HG03060 (cell line): ENCODE results near the gene HOXB2.

Source experiments
- ATAC-seq: cut with Tn5 transposase; IDR thresholded peaks from one replicate; pipeline ENCODE4 v1.9.1; 2021; ENCODE audit warnings: low read depth, moderate number of reproducible peaks; ENCODE audit not compliant: unreplicated experiment

HOXB2 gene

DNA sequence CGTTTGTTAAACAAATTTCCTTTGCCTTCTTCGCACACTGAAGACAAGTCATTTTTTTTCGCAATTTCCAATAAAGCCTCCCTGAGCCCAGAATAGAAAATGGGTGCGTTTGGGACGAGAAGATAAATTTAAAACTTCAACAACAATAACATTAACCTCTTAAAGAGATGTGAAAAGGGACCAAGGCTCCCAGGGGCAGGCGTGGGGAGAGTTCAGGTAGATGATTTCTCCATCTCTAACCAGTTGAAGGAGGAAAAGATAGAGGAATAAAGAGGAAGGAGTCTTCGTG is 34.5 kb upstream of the HOXB2 start:
- no peak for ATAC-seq

DNA sequence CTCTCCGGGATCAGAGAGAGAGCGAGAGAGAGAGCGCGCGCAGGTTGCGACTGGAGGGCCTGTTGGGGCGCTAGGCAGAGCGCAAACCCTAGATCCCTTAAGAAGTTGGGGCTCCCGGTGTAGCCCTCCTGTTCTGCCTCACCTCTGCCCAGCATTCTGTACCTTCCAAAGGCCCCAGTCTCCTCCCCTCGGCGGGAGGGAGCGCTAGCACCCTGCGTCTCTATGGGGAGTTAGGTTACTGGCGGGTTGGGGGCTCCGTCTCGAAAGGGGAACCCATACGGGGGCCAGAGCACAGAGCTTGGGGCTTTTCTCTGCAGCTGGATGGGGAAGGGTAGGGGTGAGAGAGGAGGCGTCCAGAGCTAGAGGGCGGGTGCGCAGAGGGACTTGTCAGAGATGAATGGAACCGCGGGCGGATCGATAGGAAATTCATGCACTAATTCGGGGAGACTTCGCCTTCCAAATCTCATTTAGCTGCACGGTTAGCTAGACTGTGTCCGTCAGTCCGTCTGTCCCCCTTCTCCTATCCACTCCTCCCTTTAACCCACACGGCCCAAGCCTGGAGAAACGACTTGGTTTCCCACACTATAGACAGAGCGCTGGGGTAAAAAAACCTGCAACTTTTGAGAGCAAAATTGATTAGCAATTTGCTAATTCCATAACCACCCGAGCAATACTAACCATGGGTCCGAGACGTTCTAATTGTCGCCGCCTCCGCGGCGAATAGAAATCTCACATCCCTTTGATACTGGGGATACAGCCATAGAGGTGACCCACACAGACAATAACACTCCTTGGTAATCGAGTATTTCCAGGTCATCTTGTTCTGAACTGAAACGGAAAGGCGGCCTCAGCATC is 33.9 kb upstream of the HOXB2 start:
- ATAC-seq: no peak

DNA sequence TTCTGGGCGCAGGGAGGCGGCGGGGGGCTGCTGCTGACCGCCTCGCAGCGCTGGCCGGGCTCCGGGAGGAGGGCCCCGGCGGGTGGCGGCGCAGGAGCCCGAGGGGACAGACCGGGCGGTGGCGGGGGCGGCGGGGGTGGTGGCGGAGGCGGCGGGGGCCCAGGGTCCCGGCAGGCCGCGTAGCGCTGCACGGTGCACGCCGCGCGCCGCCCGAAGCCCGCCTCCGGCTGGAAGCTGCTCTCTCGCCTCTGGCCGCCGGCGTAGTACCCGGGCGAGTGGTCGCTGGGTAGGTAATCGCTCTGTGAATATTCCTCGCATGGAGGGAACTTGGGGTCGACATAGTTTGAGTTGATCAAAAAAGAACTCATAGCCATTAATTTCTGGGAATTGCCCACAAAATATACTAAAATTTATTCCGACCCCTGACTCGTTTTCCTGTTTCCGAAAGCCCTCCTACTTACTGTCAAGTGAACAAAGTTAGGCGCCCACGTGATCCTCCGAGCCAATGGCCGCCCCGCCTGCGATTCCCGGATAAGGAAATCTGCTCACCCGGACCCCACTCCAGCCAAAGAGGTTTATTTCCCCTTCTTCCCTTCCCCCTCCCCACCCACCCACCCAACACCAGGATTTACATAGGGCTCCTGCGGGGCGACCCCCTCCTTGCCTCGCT is 33.2 kb upstream of the HOXB2 start, which contains the start of gene HOXB4:
Gene HOXB4 (minus strand): TSS at position 405 of the 670 bp plus-strand sequence. CDS start 31 bp downstream, at position 374.
- ATAC-seq: no peak

DNA sequence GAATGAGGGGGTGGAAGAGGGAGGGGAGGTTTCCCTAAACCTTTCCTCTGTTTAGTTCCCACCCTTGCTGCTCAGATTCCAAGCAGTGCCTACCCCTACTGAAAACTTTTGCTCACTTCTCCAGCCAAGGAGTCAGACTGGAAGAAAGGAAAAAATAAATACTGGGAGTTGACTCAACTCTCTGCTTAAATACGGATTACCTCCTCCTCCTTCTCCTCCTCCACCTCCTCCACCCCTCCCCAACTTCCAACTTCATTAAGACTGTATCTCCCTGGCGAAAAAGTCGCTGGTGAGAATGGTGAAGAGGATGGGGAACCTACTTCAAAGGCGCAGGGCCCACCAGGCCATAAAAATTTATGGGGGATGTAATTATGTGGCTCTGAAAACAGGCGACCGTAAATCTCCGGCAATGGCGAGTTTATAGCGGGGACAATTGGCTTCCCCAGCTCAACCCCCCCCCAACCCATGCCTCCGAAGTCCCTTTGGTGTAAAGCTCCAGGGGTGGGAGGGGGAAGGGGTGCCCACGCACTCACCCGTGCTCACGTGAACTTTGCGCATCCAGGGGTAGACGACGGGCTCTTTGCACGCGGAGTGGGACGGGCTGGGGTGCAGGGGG is 32.5 kb upstream of the HOXB2 start:
- ATAC-seq: no peak

DNA sequence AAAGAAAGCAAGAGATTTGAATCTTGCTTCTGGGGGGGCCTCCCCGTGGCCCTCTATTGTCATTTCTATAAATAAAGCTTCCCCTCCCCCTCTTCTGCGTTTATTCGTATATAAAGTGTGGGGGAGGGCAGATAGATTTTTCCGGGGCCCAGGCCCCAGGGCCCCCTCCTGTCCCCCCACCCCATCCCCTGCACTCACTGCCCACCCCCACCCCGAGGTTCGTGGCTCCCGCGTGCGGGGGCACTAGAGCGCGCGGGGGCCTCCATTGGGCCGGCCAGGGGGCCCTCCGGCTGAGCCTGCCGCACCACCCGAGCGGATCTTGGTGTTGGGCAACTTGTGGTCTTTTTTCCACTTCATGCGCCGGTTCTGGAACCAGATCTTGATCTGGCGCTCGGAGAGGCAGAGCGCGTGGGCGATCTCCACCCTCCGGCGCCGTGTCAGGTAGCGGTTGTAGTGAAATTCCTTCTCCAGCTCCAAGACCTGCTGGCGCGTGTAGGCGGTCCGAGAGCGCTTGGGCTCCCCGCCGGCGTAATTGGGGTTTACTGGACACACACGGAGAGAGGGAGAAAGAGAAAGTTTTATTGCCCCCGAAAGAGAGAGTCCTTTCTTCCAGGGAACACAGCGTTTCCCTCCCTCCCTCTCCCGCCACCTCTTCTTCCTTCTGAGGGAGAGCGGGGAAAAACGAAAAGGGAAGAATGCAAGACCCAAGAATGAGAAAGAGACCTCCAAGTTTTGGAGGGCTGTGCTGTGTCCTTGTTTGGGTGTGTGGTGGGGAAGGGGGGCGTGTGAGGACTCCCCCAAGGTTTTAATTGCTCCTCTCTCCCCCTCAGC is 31.8 kb upstream of the HOXB2 start:
- ATAC-seq: no peak

DNA sequence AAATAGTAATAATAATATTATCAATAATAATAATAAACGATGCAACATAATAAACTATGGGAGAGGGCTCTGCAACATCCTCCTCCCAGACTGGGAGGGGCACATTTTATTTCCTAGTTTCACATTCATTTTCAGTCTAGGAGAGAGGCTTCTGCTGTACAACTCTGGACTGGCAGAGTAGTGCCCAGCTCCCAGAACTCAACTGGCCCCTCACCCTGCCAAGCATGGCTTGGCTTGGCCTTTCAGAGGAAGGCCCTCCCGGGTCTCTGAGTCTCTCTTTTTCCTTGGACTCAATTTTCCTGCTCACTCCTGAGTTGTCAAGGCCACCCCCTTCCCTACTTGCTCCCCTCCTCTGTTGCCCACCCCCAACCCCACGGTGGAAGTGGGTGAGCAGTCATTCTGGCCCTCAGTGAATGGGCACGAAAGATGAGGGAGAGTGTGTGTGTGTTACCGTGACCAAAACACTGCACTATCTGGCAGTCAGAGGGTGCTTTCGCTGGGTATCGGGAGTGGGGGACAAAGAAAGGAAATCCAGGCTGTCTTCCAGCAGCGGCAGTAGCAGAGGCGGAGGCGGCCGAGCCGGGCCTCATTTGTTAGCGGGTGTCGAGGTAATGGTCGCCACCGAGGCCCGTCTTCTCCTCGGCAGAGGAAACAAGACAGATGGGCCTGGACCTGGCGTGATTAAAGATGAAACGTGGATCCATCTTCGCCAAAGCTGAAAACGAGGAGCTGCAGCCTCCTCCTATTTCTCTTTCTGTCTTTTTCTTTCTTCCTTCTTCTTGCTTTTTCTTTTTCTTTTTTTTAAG is 31.0 kb upstream of the HOXB2 start:
- ATAC-seq: no peak

DNA sequence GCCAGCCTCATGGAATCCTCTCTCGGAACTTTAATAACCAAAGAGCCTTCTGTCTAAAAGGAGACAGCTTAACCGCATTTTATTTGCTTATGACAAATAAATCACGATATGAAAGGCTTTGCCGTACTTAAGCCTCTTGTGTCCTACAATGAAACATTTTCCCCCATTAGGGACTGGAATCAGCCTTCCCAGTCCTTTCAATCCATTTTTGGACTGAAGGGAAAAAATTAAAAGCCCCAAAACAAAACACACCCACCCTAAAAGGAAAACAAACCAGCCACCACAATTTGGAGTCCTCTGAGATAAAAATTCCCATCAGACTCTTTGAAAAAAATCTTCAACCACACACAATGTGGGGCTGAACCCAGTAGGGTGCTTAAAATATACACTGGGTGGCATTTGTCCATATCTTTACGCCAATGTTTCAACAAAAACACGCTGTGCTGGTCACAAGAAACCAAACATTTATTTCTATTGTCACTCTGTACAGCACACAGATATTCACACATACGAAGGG is 30.2 kb upstream of the HOXB2 start:
- no peak for ATAC-seq

DNA sequence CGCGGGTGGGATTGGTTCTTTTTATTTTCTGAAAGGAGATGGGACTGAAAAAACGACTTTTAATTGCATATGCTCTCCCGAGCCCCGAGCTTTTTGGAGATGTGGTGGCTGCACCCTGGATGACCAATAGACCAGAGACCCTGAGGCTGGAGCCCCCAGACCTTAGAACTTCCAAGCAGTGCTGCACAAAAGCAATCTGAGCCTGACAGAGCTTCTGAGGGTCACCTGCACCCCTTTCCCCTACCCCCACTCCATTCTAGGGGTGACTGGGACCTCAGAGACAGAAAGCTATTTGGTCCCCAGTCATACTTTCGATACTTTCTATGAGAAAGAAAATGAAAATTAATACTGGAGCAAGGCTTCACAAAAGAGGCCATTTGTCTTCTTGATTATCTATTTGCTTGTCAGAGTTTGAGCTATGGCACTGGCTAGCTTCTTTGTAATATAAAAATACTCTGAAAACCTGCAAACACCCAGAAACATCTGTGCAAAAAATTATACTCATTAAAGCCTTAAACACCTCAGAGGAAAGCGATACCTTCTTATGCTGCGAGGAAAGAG is 29.7 kb upstream of the HOXB2 start:
- no peak for ATAC-seq

DNA sequence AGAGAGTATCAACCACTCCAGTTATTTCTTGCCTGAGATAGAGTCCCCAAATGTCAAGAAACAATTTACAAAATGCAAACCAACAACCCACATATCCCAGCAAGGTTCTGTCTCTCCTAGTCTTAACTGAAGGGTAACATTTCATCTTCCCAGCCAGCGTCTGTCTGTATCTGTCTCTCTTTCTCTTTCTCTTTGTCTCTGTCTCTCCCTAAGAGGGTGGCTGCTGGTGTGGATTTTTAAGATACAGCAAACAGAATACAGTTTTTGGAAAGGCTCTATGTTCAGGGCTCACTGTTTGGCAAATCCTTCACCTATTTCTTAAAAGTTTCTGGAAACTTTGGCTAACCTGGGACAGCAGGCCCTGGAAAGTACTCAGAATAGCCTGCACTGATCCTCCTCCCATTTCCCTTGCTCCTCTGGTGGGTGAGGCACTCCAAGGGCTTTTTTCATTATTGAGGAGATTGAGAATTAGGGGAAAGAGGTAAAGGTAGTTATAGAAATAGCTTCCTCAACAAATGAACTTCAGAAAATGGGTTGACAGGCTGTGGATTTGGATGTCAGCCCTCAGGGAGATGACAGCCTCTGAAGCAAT is 27.0 kb upstream of the HOXB2 start:
- ATAC-seq: no peak

DNA sequence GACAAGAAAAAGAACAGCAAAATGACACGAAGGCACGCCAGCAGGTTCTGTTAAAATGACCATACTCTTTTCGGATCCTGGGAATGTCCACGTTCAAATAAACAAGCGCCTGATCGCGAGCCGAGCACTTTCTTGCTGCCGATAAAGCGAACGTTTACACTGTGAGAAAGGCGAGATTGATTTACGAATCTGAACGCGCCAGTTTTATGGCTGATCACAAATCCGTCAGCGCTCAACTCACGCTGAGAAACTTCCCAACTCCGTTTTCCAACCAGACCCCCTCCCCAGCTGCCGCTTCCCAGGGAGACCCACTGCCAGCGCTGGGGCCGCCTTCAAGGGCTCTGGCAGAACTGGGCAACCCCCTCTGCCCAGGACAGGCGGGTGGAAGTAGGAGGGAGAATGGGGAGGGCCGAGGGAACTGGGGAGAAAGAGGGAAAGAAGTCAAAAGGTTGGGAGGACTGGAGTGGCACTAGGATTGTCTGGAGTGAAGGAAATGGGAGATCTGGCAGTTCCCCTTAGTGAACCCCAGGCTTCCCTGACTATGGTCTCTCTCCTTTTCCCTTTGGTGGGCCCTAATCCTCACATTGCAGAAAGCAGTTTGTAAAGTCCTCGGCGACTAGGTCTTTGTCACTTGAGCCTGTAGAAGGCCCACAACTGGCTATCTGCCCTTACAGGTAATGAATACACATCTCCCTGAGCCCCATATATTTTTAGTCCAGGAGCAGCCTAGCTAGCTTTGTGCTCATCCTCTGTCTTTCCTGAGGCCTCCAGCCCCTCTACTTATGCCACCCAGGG is 26.3 kb upstream of the HOXB2 start:
- no peak for ATAC-seq

DNA sequence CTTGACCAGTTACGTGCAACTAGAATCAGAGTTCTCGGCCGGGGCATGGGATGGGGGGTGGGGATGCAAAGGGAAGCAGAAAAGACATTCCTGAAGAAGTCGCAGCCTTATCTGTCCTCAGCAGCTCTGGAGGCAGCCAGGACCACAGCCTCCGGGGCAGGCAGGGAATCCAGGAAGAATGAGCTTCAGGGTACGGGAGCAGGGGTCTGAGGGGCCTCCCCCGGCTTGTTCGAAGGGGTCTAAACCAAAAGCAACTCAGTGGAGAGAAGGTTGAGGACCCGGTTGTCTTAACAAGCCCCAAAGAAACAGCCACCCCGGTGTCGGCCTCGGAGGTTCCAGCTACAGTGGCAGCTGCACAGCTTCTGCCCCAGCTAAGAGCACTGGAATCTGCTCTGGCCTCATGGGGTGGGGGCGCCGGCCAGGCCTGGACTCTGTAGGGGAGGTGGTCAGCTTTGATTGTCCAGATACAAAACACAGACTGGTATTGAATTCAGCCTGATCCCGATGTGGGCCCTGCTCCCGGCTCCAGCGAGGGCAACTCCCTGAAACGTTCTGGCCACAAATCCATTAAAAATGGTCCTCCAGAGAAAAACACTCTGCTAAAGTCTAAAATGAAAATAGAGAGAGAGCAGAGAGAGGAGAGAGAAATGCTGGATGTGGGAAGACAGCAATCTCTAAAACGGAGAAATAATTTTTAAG is 25.6 kb upstream of the HOXB2 start:
- no peak for ATAC-seq

DNA sequence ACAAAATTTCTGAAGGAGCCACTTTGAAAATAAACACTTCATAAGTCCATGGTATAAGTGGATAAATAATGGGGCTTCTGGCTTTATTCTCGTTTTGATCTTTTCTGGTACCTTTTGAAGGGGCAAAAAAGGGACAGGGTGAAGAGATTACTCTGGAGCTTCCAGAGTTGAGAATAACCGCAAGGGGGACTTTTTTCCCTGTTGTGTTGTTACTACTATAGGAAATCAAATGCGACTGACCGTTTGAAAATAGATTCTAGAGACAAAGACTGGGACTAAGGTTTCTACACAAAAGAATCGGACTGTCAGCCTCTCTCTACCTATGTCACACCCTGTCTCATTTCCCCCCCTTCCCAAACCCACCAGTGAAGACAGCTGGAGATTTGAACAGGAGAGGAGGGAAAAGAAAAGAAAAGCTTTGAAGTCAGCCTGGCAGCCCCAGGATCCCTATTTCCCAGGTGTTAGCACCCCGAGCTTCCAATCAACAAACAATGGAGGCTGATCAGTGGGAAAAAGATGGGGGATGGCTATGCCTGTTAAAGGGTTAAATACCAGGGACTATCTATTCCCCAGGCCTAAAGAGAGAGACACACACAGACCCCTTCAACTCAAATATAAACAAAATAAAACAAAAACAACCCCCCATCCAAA is 24.9 kb upstream of the HOXB2 start:
- no peak for ATAC-seq

DNA sequence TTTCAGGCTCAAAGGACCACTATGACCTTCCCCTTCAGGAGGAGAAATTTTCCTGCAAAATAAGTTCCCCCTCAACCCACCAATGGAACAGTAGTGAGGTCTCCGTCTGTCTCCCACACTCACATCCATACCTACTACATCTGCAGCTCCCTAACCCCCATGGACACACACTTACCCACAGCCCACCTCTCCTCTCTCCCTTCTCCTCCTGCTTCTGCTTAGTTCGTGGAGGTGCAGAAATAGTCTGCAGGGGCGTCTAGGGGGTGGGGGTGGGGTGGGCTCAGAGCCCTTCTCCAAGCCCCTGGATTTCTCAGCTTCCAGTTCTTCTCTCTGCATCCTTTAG is 24.3 kb upstream of the HOXB2 start:
- no peak for ATAC-seq

DNA sequence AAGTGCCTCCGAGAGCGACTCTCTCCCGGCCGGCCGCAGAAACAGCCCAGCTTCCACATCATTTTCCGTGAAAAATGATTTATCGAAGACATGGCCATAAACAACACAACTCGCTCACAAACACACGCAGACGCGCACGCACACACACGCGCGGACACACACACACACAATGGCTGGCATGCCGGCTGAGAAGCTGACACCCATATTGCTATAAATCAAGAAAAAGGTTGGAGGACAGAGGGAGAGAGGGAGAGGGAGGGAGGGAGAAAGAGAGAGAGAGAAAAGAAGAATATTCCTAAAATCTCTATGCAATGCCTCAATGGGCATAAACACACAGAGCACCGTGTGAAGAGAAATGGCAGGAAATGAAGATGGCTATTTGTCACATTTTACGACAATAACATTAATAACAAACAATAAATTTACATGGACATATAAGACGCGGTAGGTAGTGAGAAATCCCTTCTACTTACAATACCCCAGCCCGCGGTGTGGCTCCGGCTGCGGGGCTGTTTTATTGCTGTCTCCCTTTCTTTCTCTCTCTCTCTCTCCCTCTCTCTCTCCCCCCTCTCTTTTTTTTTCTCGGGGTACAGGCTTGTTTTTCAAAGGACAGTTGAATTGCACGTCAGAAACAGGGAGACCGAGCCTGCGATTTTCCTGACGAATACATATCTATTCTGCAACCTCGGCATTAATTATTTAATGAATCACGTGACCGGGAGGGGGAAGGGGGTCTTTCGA is 23.8 kb upstream of the HOXB2 start:
- no peak for ATAC-seq

DNA sequence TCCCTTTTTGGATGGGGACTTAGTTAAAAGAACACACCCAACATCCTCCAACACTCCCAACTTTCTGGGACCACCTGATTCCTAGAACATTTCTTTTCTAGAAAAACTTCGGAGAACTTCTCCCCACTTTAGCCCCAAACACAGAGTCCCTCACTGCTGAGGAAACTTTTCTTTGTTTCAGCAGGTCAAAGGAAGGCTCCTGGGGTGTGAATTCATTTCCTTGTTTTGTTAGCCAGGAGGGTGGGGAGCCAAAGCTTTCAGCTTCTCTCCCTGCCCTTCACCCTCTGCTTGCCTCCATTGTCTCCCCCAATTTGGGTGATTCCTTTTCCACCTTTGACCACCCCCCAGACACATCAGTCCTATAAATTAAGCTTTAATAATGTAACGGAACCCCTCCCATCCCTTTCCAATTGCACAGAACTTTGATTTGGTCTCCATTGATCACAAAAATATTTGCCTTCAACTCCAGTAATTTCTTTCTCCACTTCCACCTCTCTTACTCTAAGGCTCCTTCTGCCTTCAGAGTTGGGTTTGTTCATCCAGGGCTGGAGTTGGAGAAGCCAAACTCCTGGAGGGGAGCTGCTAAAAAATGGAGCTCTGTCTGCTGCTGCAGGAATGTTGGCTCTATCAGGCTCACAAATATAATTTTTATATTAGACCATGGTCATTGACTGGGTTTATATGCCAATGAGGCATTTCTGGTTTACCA is 22.9 kb upstream of the HOXB2 start:
- ATAC-seq: no peak

DNA sequence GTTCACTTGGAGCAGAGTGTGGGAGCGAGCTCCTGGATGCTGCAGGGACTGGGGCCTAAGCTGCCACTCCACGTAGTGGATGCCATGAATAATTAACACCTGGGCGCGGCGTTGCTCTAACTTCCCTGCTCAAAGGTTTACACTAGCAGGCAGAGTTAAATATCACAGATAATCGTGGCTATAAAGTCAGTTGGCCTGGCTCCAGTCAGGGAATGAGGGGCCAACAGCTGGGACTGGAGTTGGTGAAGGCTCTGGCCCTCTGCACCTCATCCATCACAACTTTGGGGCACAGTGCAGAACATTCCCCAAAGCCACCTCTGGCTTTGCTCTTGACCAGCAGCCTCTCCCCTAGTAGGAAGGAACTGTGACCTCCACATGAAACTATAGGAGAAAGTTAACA is 22.3 kb upstream of the HOXB2 start:
- no peak for ATAC-seq
